Measurements from ENCODE around the gene ARHGAP6. TPM values are rescaled to one million over a fixed set of nuclear protein-coding genes. Genes with fewer than 3 reads are reported as not detected.

ARHGAP6 gene
- total and polyA plus RNA-seq, 9 of the 15 experiments (the other 6 are each of a cell fraction or from before 2014, with no cell fraction given) = 12.5 to 63.6 (median 41.8) TPM

DNA sequence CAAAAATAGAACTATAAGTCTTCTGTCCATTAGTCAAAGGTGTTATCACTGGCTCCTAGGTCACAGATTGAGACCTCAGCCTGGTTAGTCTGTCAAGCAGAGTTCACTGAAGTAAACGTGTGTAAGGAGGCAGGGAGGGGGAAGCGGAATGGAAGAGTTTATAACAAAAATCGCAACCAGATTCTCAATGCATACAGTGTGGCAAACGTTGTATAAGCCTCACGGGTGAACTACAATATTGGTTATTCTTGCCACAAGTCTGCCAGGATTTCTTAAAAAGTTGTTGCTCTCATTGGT lies 257.7 kb downstream of the ARHGAP6 start (continued):
- 0 out of 2 replicates have a peak, but pooled peaks have one; percentile 1 for TF ChIP-seq CEBPG (CRISPR knock-in tag; IDR thresholded peaks at IDR 0.05)
- TF ChIP-seq CEBPG (tag; conservative IDR thresholded peaks at IDR 0.05 in 1 of 2, IDR thresholded peaks at IDR 0.05 in 1 of 2) = no peak
- TF ChIP-seq, protein P1, sequence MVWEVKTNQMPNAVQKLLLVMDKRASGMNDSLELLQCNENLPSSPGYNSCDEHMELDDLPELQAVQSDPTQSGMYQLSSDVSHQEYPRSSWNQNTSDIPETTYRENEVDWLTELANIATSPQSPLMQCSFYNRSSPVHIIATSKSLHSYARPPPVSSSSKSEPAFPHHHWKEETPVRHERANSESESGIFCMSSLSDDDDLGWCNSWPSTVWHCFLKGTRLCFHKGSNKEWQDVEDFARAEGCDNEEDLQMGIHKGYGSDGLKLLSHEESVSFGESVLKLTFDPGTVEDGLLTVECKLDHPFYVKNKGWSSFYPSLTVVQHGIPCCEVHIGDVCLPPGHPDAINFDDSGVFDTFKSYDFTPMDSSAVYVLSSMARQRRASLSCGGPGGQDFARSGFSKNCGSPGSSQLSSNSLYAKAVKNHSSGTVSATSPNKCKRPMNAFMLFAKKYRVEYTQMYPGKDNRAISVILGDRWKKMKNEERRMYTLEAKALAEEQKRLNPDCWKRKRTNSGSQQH (CRISPR knock-in tag; IDR thresholded peaks at IDR 0.05) = no peak
- TF ChIP-seq, protein P2, sequence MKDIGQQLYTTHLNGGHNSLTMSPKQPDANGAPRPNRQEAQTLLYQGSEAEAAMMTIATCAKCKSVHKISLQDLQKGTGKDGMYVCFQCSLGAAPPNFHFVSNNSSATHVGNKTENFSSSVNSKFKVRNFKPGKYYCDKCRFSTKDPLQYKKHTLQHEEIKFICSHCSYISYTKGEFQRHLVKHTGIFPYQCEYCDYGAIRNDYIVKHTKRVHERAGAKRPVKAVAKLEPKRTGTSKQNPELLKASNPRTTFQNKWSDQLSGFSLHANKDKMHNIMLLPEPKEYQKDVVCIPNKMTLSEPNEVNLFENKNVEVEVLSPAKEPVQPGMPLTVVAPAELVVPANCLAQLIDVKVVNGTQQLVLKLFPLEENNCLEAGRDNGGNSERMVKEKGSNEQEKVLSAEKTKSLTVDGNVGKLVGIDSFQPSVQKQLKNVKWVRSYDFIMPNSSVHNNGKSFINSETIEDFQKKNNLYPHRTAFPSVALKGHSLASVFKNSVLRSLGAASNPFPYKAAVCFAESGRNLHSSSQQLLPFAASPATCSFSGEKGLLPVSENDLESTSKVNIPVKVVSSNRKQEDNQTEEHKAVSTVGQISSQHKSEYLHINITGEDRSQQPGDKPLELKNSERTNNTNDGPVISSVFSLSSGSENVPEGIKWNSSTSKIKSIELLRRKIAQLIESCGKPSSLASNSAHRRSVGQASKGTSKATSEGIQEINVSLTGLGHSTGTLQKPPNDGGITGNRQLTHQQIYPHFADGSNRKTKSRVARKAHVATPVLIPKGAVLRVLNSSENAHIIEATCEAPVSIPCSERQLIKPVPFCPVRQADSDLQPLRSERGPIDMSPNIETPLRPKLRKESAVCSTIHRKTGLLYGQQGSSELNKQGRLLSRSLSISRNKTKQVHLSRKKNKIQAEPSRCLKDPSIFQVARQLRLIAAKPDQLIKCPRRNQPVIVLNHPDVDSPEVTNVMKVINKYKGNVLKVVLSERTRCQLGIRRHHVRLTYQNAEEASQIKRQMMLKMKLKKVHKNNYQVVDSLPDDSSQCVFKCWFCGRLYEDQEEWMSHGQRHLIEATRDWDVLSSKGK (CRISPR knock-in tag; IDR thresholded peaks at IDR 0.05) = no peak
- TF ChIP-seq RBM39 (optimal IDR thresholded peaks at IDR 0.05; ENCODE audit: low read depth, low read length) = no peak
- TF ChIP-seq, protein P3, sequence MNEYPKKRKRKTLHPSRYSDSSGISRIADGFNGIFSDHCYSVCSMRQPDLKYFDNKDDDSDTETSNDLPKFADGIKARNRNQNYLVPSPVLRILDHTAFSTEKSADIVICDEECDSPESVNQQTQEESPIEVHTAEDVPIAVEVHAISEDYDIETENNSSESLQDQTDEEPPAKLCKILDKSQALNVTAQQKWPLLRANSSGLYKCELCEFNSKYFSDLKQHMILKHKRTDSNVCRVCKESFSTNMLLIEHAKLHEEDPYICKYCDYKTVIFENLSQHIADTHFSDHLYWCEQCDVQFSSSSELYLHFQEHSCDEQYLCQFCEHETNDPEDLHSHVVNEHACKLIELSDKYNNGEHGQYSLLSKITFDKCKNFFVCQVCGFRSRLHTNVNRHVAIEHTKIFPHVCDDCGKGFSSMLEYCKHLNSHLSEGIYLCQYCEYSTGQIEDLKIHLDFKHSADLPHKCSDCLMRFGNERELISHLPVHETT (CRISPR knock-in tag; conservative IDR thresholded peaks at IDR 0.05 in 1 of 2, IDR thresholded peaks at IDR 0.05 in 1 of 2) = peak in 1 of 2 experiments; percentile 33; a peak in 1 of 4 replicates
- no peak for TF ChIP-seq BRD9 (IDR thresholded peaks at IDR 0.05; ENCODE audit: low read depth, partially characterized antibody)
- TF ChIP-seq, protein P4, sequence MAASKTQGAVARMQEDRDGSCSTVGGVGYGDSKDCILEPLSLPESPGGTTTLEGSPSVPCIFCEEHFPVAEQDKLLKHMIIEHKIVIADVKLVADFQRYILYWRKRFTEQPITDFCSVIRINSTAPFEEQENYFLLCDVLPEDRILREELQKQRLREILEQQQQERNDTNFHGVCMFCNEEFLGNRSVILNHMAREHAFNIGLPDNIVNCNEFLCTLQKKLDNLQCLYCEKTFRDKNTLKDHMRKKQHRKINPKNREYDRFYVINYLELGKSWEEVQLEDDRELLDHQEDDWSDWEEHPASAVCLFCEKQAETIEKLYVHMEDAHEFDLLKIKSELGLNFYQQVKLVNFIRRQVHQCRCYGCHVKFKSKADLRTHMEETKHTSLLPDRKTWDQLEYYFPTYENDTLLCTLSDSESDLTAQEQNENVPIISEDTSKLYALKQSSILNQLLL (CRISPR knock-in tag; IDR thresholded peaks at IDR 0.05; ENCODE audit: borderline replicate concordance) = no peak
- TF ChIP-seq ELF4 (CRISPR knock-in tag; IDR thresholded peaks at IDR 0.05) = no peak
- TF ChIP-seq, protein P5, sequence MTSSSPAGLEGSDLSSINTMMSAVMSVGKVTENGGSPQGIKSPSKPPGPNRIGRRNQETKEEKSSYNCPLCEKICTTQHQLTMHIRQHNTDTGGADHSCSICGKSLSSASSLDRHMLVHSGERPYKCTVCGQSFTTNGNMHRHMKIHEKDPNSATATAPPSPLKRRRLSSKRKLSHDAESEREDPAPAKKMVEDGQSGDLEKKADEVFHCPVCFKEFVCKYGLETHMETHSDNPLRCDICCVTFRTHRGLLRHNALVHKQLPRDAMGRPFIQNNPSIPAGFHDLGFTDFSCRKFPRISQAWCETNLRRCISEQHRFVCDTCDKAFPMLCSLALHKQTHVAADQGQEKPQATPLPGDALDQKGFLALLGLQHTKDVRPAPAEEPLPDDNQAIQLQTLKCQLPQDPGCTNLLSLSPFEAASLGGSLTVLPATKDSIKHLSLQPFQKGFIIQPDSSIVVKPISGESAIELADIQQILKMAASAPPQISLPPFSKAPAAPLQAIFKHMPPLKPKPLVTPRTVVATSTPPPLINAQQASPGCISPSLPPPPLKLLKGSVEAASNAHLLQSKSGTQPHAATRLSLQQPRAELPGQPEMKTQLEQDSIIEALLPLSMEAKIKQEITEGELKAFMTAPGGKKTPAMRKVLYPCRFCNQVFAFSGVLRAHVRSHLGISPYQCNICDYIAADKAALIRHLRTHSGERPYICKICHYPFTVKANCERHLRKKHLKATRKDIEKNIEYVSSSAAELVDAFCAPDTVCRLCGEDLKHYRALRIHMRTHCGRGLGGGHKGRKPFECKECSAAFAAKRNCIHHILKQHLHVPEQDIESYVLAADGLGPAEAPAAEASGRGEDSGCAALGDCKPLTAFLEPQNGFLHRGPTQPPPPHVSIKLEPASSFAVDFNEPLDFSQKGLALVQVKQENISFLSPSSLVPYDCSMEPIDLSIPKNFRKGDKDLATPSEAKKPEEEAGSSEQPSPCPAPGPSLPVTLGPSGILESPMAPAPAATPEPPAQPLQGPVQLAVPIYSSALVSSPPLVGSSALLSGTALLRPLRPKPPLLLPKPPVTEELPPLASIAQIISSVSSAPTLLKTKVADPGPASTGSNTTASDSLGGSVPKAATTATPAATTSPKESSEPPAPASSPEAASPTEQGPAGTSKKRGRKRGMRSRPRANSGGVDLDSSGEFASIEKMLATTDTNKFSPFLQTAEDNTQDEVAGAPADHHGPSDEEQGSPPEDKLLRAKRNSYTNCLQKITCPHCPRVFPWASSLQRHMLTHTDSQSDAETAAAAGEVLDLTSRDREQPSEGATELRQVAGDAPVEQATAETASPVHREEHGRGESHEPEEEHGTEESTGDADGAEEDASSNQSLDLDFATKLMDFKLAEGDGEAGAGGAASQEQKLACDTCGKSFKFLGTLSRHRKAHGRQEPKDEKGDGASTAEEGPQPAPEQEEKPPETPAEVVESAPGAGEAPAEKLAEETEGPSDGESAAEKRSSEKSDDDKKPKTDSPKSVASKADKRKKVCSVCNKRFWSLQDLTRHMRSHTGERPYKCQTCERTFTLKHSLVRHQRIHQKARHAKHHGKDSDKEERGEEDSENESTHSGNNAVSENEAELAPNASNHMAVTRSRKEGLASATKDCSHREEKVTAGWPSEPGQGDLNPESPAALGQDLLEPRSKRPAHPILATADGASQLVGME (CRISPR knock-in tag; IDR thresholded peaks at IDR 0.05) = no peak
- no peak for TF ChIP-seq U2AF1 (optimal IDR thresholded peaks at IDR 0.05; ENCODE audit: low read depth, low read length)
